Trophoblast cell (in vitro differentiated cells and primary cell): Measurements from ENCODE around the gene GPR143.

Experiments
- DNase-seq, 2 donors: peaks; one replicate each; pipeline ENCODE4 v3.0.0-alpha.2; 2016
- H2AFZ ChIP-seq: 2 replicates; pipeline ENCODE4 v1.6.1; 2013; ENCODE audit warnings: low read length, moderate library complexity, mild to moderate bottlenecking; ENCODE audit not compliant: insufficient read depth, poor library complexity
- H2AK5ac ChIP-seq: 2 replicates; pipeline ENCODE4 v1.6.1; 2013; ENCODE audit warnings: mild to moderate bottlenecking, low read length
- H2BK120ac ChIP-seq: 2 replicates; pipeline ENCODE4 v1.6.1; 2013; ENCODE audit warnings: low read length, mild to moderate bottlenecking, moderate library complexity; ENCODE audit not compliant: insufficient read depth, poor library complexity
- H2BK12ac ChIP-seq: 2 replicates; pipeline ENCODE4 v1.6.1; 2013; ENCODE audit warnings: mild to moderate bottlenecking, low read length, moderate library complexity
- H2BK5ac ChIP-seq: 2 replicates; pipeline ENCODE4 v1.6.1; 2013; ENCODE audit warnings: low read length, low read depth, moderate library complexity, mild to moderate bottlenecking; ENCODE audit not compliant: poor library complexity
- H3K14ac ChIP-seq: 2 replicates; pipeline ENCODE4 v1.6.1; 2013; ENCODE audit warnings: mild to moderate bottlenecking, low read length
- H3K18ac ChIP-seq: 2 replicates; pipeline ENCODE4 v1.6.1; 2013; ENCODE audit warnings: mild to moderate bottlenecking, low read length
- H3K23ac ChIP-seq: 2 replicates; pipeline ENCODE4 v1.6.1; 2013; ENCODE audit warnings: low read length
- H3K27ac ChIP-seq: 2 replicates; pipeline ENCODE4 v1.5.1; 2013; ENCODE audit warnings: low read depth, mild to moderate bottlenecking, inconsistent platforms, low read length, moderate library complexity
- H3K27me3 ChIP-seq: 2 replicates; pipeline ENCODE4 v1.6.1; 2013; ENCODE audit warnings: inconsistent platforms, mild to moderate bottlenecking, low read length, moderate library complexity; ENCODE audit not compliant: insufficient read depth
- H3K36me3 ChIP-seq, 2 experiments: 1 replicate in 1 of 2; 2 replicates in 1 of 2; pipeline ENCODE4 v1.6.1; 2013; ENCODE audit warnings: low read length in 2 of 2, mild to moderate bottlenecking in 2 of 2, moderate library complexity in 1 of 2; ENCODE audit not compliant: insufficient read depth in 2 of 2, control insufficient read depth in 1 of 2
- H3K4ac ChIP-seq: 2 replicates; pipeline ENCODE4 v1.6.1; 2013; ENCODE audit warnings: low read depth, mild to moderate bottlenecking, low read length, moderate library complexity
- H3K4me1 ChIP-seq, 2 experiments: 1 replicate in 1 of 2; 2 replicates in 1 of 2; pipeline ENCODE4 v1.6.1; 2013; ENCODE audit warnings: low read length in 2 of 2, mild to moderate bottlenecking in 2 of 2, moderate library complexity in 1 of 2; ENCODE audit not compliant: insufficient read depth in 2 of 2, control insufficient read depth in 1 of 2
- H3K4me2 ChIP-seq: 2 replicates; pipeline ENCODE4 v1.6.1; 2013; ENCODE audit warnings: inconsistent platforms, mild to moderate bottlenecking, low read length, moderate library complexity
- H3K4me3 ChIP-seq: 2 replicates; pipeline ENCODE4 v1.5.1; 2013; ENCODE audit warnings: mild to moderate bottlenecking, low read depth, low read length, inconsistent platforms
- H3K79me1 ChIP-seq: one replicate; pipeline ENCODE4 v1.6.1; 2013; ENCODE audit warnings: low read length
- H3K79me2 ChIP-seq: 2 replicates; pipeline ENCODE4 v1.6.1; 2013; ENCODE audit warnings: low read length, mild to moderate bottlenecking; ENCODE audit not compliant: control insufficient read depth, insufficient read depth, poor library complexity
- H3K9ac ChIP-seq: 2 replicates; pipeline ENCODE4 v1.6.1; 2013; ENCODE audit warnings: mild to moderate bottlenecking, low read length
- H3K9me3 ChIP-seq: 2 replicates; pipeline ENCODE4 v1.6.1; 2013; ENCODE audit warnings: low read depth, mild to moderate bottlenecking, control low read depth, inconsistent platforms, low read length; ENCODE audit not compliant: insufficient read depth
- H4K12ac ChIP-seq: 2 replicates; pipeline ENCODE4 v1.6.1; 2013; ENCODE audit warnings: low read depth, mild to moderate bottlenecking, low read length, moderate library complexity
- H4K8ac ChIP-seq: 2 replicates; pipeline ENCODE4 v1.6.1; 2013; ENCODE audit warnings: low read depth, mild to moderate bottlenecking, low read length, moderate library complexity
- H4K91ac ChIP-seq: one replicate; pipeline ENCODE4 v1.6.1; 2013; ENCODE audit warnings: low read depth, mild to moderate bottlenecking, low read length, moderate library complexity
- WGBS: extraction: QIAGEN DNeasy Blood & Tissue Kit; methylation state at CpG from one replicate; pipeline ENCODE4 v1.1.7; 2013; ENCODE audit warnings: missing lambda C conversion rate; ENCODE audit not compliant: insufficient read length, insufficient coverage; ENCODE audit errors: extremely low coverage; 5-methylcytosine and 5-hydroxymethylcytosine counted together

GPR143 gene

DNA sequence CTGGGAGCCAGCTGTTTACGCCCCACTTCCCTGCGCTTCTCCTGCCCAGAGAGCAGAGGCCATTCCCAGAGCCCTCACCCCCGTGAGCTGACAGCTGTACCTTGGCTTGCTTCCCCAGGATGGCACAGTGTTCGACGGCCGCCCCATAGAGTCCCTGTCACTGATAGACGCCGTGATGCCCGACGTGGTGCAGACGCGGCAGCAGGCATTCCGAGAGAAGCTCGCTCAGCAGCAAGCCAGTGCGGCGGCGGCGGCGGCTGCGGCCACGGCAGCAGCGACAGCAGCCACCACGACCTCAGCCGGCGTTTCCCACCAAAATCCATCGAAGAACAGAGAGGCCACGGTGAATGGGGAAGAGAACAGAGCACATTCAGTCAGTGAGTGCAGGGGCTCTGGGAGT, 77.7 kb downstream of the GPR143 start:
- no CpG with 5 or more reads among the region's 27 CpGs for WGBS
- Histone ChIP-seq H3K4me1 (no peaks in the 10 kb centered on the region), H3K9ac (no peak overlapping the region)

DNA sequence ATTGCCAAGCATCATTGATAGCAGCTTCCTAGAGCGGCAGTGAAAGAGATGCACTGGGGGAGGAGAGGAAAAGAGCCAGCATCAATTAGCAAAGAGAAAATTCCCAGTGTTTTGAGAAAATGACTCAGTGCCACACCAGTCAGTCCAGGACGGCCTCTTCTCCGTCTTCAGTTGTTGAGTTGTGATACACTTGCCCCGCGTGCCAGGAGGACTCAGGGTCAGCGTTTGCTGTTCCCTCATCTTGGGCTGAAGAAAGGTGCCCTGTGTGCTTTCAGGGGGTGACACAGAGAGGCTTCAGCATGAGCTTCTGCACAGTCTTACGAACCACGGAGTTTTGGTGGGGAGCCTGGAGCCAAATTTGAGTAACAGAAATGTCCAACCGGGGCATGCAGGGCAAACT, 82.3 kb downstream of the GPR143 start:
- no peak overlapping the region for H3K4me2 ChIP-seq
- H4K12ac ChIP-seq = no peak overlapping the region
- no peak overlapping the region for H3K27ac ChIP-seq
- H3K9me3 ChIP-seq = no peaks in the 10 kb centered on the region
- no peak overlapping the region for H2BK5ac ChIP-seq
- no peaks in the 10 kb centered on the region for H3K79me2 ChIP-seq
- peaks cover 8 to 9% of the 10 kb centered on the region in 2 experiments for H3K36me3 ChIP-seq
- no peak overlapping the region for H2BK120ac ChIP-seq
- no peaks in the 10 kb centered on the region for H3K4me1 ChIP-seq
- no peak for DNase-seq
- H2BK12ac ChIP-seq = no peak overlapping the region
- no CpG with 5 or more reads among the region's 9 CpGs for WGBS
- no peak overlapping the region for H3K4me3 ChIP-seq
- H2AK5ac ChIP-seq = no peak overlapping the region
- H4K8ac ChIP-seq = no peak overlapping the region
- no peak overlapping the region for H3K23ac ChIP-seq
- no peak overlapping the region for H3K14ac ChIP-seq
- H2AFZ ChIP-seq = no peak overlapping the region
- H3K9ac ChIP-seq = no peak overlapping the region
- no peak overlapping the region for H3K4ac ChIP-seq
- H3K18ac ChIP-seq = no peak overlapping the region
- H3K79me1 ChIP-seq = no peaks in the 10 kb centered on the region
- no peak overlapping the region for H4K91ac ChIP-seq
- no peaks in the 10 kb centered on the region for H3K27me3 ChIP-seq

More for the DNA sequence above, 77.7 kb downstream of the GPR143 start:
- Histone ChIP-seq H3K4me2 (no peak overlapping the region), H4K12ac (no peak overlapping the region), H3K23ac (no peak overlapping the region), H3K27me3 (no peaks in the 10 kb centered on the region), H3K9me3 (peaks cover 3% of the 10 kb centered on the region), H3K4me3 (no peak overlapping the region), H3K79me1 (no peaks in the 10 kb centered on the region), H3K14ac (no peak overlapping the region), H3K27ac (no peak overlapping the region), H3K18ac (no peak overlapping the region), H4K91ac (no peak overlapping the region), H2BK5ac (no peak overlapping the region), H2AFZ (no peak overlapping the region), H3K79me2 (no peaks in the 10 kb centered on the region), H4K8ac (no peak overlapping the region), H2BK12ac (no peak overlapping the region), H3K4ac (no peak overlapping the region), H2AK5ac (no peak overlapping the region), H3K36me3 (peaks cover 16 to 25% of the 10 kb centered on the region in 2 experiments), H2BK120ac (no peak overlapping the region)
- no peak for DNase-seq

DNA sequence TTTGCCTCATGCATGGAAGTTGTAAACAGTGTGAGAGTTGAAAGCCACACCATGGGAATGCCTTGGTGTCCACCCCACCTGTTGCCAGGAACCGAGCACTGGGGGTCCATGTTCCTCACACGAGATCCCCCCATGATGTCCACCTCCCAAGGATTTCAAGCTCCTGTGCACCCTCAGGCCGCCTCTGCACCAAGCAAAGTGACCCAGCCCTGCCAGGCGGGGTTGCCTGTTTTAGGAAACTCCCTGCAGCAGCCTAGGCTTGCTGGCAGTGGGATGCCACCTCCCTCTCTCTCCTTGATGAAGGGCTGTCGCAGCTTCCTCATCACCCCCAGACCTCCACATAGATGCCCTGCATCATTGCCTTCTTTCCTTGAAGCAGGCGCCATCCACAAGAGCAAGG, 82.8 kb downstream of the GPR143 start:
- Histone ChIP-seq H3K4me2 (no peak overlapping the region), H3K4me1 (no peaks in the 10 kb centered on the region), H3K9ac (no peak overlapping the region), H4K12ac (no peak overlapping the region), H3K18ac (no peak overlapping the region), H2BK120ac (no peak overlapping the region), H3K14ac (no peak overlapping the region), H3K4ac (no peak overlapping the region), H2BK12ac (no peak overlapping the region), H2AFZ (no peak overlapping the region), H3K27ac (no peak overlapping the region), H3K9me3 (no peaks in the 10 kb centered on the region), H3K4me3 (no peak overlapping the region), H2BK5ac (no peak overlapping the region), H3K79me2 (no peaks in the 10 kb centered on the region), H3K23ac (no peak overlapping the region), H4K8ac (no peak overlapping the region), H2AK5ac (no peak overlapping the region), H3K27me3 (no peaks in the 10 kb centered on the region), H3K36me3 (peaks cover 6 to 8% of the 10 kb centered on the region in 2 experiments), H4K91ac (no peak overlapping the region), H3K79me1 (no peaks in the 10 kb centered on the region)
- WGBS = no CpG with 5 or more reads among the region's 6 CpGs
- no peak for DNase-seq

DNA sequence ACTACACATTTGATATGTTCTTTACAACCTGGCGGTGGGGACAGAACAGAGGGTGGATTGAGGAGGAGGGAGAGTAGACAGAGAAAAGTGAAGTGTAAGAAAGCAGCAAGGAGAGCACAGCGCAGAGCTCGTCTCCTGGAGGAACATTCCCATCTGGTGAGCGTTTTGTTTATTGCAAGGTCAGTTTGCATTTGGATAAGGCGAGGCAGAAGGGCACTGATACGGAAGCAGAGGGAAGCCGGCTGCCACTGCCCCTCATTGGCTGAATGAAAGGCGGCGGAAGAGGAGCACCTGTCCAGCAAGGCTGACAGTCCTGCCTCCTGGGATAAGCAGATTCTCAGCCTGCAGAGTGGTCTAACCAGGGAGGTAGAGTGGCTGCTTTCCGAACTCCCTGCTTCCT, 83.2 kb downstream of the GPR143 start:
- Histone ChIP-seq H3K4me2 (no peak overlapping the region), H3K18ac (no peak overlapping the region), H3K79me2 (no peaks in the 10 kb centered on the region), H3K14ac (no peak overlapping the region), H2BK120ac (no peak overlapping the region), H4K91ac (no peak overlapping the region), H2BK5ac (no peak overlapping the region), H2BK12ac (no peak overlapping the region), H3K4me3 (no peak overlapping the region), H4K8ac (no peak overlapping the region), H3K79me1 (no peaks in the 10 kb centered on the region), H4K12ac (no peak overlapping the region), H3K4ac (no peak overlapping the region), H3K27ac (no peak overlapping the region), H3K9ac (no peak overlapping the region), H3K9me3 (no peaks in the 10 kb centered on the region), H3K23ac (no peak overlapping the region), H3K27me3 (no peaks in the 10 kb centered on the region), H3K36me3 (peaks cover 5 to 8% of the 10 kb centered on the region in 2 experiments), H2AFZ (no peak overlapping the region), H3K4me1 (no peaks in the 10 kb centered on the region), H2AK5ac (no peak overlapping the region)
- WGBS = no CpG with 5 or more reads among the region's 10 CpGs
- peak; percentile 1 to 29 for DNase-seq
